ENCODE results near the gene PICK1.
A peak's percentile ranks its signal among the peaks of the same experiment; 100 is the strongest.

The PICK1 gene

DNA sequence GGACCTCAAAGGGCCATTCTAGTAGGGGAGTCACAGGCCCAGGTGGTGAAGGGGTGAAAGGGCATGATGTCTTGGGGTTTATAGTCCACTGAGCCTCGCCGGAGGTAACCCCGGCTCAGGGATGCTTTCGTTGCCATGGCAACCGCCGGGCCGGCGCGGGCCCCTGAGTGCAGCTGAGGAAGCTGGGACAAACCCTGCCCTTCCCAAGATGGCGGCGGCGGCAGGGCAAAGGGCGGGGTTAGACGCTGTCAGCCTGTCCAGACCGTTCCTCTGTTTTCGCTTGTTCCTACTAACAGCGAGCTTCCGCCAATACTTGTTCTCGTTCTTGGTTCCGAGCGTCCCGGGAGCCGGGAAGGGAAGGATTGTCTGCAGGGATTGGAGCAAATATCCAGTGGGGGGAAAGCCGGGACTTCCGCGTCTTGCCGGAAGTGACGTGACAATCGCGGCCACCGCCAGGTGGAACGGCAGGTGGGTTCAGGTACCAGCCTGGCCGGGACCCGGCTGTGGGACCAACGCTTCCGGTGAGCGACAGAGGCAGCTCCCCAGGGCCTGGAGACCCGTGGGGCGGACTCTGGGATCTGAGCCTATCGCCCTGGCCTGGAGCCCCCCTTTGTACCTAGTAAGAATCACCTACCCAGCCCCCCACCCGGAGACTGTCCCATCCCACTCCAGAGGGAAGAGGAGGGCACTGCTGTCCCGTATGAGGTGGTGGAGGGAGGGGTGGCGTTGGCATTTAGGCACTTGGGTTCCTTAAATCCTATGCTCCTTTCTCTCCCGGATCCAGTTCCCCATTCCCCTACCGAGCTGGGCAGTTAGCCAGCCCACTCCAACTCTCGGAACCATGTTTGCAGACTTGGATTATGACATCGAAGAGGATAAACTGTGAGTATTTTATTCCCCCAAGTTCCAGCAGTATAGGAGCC, at the start of gene PICK1:
Gene PICK1, plus strand, starts transcription at position 436 of the 923 bp plus-strand sequence. Its CDS starts 406 bp downstream, at position 842.
- peak; percentile 84 for DNase-seq (ENCODE audit: low read depth, low spot score)

DNA sequence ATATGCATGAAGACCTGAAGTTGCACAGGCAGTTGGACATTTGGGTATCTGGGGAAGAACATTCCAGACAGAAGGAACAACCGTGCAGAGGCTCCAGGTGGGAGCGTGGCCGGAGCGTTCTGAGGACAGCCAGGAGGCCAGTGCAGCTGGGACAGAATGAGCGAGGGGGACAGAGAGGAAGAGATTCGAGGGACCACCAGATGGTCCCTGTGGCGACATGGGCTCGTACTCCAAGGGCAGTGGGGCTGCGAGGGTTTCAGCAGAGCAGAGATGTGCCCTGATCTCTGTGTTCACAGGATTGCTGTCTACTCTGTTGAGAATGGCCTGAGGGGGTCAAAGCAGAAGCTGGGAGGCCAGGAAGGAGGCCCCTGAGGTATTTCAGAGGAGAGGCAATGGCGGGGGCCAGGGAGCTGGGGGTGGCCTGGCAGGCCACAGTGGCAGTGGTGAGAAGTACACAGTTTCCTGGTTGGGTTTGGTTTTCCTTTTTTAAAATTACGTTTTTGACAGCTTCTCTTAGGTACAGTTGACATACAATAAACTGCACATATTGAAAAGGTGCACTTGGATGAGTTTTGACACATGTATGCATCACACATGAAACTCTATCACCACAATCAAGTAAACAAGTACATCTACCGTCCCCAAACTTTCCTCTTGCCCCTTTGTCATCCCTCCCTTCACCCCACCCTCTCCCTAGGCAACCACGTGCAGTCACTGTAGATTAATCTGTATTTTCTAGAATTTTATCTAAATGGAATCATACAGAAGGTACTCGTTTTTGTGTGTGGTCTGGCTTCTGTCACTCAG, 48.0 kb upstream of the PICK1 start:
- no peak for DNase-seq (ENCODE audit: low read depth, low spot score)

- no peak for DNase-seq (ENCODE audit: low read depth, low spot score)
Observed at GRCh38 chr22:38012604-38013072, 44.6 kb upstream of the PICK1 start.

- no peak for DNase-seq (ENCODE audit: low read depth, low spot score)
Observed at GRCh38 chr22:38014083-38014482, 43.1 kb upstream of the PICK1 start.

DNA sequence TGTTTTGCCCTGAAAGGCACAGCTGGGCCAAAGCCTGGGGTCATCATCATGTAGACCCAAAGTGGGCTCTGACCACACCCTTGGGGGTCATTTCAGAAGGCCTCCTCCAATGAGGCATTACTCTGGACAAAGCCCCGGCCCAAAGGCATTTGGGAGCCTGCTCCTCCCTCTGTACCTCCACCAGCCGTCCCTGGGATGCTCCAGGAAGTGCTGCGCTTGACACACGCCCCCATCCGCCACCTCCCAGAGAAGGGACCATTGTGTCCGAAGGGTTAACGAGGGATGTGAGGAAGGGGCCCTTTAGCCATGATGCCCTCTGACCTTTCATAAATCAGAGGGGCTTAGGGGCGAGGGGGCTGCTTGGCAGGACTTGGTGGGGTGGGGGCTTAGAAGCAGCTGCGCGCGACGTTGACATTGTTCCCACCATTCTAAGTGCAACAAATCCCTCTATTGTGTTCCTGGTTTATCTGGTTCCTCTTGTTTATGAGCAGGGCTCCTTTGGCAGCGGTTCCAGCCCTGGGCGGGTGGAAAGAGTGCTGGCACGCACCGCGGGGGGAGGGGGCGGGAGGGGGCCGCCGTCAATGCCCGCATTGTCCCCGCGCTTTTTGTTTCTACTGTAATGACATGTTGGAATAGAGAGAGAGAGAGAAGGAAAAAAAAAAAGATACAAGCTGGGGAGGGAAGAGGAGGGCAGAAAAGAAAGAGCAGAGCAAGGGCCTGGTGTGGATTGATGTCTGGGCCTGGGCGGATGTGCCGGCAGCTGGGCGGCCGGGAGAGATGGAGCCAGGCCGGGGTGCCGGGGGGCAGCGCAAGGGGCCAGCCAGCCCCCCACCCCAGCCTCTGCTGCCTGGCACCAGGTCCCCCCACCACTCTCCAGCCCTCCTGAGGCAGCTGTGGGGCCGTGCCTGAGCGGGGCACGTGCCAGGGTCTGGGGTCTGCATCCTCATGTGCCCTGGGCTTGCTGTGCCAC, 40.7 kb upstream of the PICK1 start:
- peak; percentile 40 for DNase-seq (ENCODE audit: low read depth, low spot score)

GRCh38 chr22:38017272-38017920, 39.8 kb upstream of the PICK1 start:
- DNase-seq (ENCODE audit: low read depth, low spot score), result no peak

DNA sequence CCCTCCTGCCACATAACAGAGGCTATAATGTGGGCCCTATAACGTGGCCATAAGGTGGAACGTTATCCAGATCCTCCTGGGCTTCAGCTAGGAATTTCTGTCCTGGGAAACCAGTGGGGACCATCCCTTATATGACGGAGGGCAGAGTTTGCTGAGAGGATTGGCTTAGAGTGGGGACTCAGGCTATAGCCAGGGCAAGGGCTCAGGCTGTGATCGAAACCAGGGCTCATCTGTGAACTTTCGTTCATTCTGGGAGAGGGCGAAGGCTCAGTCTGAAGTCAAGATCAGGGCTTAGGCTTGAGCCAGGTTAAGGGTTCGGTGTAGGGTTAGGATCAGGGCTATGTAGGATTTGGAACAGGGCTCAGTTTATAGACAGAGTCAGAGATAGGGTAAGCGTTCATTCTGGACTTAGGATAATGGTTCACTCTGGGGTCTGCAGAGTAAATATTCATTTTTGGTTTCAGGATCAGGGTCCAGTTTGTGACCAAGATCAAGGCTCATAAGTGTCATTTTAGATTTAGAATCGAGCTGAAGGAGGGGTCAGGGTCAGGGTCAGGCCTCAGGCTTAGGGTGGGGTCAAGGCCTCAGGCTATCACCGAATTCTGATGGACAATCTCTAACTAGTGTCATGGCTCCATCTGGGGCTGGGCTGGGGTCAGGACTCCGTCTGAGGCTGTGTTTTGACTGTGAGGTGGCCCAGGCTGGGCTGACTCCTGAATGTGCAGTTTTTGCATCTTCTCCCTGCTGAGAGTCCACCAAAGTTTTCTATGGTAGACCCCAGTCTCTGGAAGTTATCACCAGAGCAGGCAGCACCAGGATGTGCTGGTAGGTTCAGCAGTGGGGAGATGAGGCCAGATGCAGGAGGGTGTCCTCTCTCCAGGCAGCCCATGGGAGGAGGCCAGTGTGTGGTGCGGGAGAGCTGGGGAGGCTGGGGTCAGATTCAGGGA, 39.0 kb upstream of the PICK1 start:
- no peak for DNase-seq (ENCODE audit: low read depth, low spot score)

GRCh38 chr22:38018938-38019827, 38.0 kb upstream of the PICK1 start:
- no peak for DNase-seq (ENCODE audit: low read depth, low spot score)

DNA sequence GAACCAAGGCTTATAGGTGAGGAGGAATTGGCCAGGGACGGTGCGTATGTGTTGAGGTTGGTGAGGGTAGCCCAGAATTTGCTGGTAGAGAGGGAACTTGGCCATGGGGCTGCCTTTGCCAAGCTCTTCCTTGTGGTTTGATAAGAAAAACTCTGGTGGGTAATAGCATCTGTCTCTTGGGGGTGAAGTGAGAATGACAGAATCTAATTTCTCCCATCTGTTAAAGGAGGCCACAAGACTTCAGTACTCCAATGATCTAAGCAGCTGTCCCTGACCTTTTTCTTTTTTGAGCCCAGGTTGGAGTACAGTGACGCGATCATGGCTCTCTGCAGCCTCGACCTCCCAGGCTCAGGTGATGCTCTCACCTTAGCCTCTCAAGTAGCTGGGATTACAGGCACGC, 36.0 kb upstream of the PICK1 start:
- DNase-seq (ENCODE audit: low read depth, low spot score), result no peak

DNA sequence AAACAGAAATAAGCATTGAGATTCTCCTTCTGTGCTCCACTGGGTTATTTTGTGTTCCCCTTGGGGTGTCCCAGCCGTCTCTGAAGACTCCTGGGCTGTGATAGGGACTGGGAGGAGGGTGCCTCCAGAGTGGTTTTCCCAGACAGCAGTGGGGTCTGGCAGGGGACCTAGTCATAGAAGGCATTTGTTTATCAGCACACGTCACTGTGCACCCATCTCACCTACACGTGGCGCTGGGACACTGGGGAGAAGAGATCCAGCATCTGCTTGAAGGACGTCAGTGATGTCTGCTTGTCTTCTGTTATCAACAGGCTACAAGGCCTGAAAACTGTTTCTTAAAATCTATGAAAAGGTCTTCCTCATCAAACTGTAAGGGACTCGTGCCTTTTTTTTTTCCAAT, 34.2 kb upstream of the PICK1 start:
- no peak for DNase-seq (ENCODE audit: low read depth, low spot score)

DNA sequence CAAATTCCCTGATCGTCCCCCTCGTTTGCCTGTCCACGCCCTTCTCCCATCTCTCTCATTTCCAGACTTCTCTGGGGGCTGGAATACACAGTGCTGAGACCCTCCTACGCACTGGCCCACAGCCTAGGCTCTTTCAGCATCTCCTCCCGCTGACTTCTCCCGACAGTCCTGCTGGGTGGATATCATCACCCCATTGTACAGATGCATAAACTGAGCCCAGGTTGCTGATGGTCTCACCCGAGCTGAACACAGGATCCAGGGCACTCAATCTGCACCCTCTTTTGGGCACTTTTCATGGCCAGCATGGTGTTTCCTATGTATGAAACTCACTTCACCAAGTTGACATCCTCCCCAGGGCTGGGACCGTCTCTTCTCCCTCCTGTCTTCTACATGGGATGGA, 31.7 kb upstream of the PICK1 start:
- DNase-seq (ENCODE audit: low read depth, low spot score), result no peak

DNA sequence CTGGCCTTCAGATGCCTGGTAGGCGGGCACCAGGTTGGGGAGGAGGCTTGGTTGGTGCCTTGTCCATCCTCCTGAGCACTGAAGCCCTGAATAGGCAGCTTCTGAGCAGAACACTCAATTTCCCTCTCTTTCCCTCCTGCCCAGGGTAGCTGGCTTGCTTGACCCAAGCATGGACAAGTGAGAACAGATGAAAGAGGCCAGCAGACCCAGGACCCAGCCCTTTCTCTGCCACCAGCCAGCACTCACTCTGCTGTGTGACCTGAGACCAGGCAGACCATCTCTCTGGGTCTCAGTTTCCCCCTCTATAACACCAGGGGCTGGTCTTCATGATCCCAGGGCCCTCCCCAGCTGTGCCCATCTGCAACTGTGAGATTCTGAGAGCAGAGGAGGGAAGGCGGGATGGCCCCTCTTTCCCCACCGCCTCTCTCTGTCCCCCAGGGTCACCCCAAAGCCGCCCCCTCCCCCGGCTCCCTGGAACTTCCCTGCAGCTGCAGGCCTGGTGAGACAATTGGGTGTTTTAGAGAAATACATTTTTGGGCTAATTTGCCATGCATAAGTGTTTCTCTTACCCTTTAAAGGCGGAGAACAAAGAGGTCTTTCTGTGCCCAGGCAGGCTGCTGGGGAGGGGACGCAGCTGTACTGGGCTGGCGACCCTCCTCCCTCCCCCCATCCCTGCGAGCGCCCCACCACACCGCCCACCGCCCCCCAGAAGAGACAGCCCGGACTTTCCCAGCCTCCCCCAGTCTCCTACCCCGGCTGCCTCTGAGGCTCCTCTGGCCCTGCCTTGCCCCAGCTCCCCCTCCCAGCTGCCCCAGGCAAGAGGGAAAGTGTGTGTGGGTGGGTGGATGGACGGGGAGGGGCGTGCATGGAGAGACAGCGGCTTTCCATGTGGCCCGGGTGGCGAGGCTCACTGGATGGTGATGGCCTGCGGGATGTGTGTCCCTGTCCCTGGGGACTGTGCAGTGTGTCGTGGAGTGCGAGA, 30.8 kb upstream of the PICK1 start:
- DNase-seq (ENCODE audit: low read depth, low spot score), result no peak

GRCh38 chr22:38027487-38027886, 29.7 kb upstream of the PICK1 start:
- DNase-seq (ENCODE audit: low read depth, low spot score), result no peak

GRCh38 chr22:38028344-38029130, 28.7 kb upstream of the PICK1 start:
- DNase-seq (ENCODE audit: low read depth, low spot score), result no peak

DNA sequence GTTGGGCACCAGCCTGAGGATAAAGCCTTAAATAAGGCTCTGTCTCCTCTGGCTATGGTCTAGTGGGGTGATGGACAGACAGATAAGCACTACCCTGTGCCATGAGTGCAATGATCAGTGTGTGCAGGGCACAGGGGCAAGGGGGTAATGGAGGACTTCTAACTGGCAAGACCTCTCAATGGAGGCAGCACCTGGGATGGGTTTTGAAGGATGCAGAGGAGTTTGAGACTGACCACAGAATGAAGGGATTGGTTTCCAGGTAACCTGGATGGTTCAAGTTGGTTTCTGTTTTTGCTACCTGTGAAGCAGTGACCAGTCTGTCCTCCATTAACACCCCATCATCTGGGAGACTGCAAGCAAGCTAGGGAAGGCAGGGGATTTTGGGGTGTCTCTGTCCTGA, 27.8 kb upstream of the PICK1 start:
- DNase-seq (ENCODE audit: low read depth, low spot score), result no peak

DNA sequence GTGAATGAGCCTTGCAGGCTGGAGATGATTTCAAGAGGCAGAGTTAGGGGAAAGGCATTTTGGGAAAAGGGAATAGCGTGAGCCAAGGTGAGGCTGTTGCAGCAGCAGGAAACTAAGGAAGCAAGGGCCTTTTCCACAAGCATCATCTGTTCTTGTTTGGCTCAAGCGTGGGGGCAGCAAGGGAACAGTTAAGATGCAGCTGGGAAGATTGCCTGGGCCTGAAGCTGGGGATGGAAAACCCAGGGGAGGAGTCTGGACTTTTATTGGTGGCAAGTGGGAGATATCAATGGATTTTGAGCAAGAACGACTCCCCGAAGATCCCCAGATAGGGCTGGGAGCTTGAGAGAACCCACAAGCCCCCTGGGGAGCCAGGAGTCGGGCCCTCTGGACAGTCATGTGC, 27.3 kb upstream of the PICK1 start:
- no peak for DNase-seq (ENCODE audit: low read depth, low spot score)

Data from iPS DF 19.7 (cell line).